DND-41 (cell line): Measurements from ENCODE around the gene DOCK3.

ENCODE experiments used
- ATAC-seq: fragments of 200-7000 bp; cut with Tn5 transposase; 3 replicates; pipeline ENCODE4 v1.9.1; 2021; ENCODE audit warnings: low read depth; ENCODE audit not compliant: insufficient read depth
- DNase-seq: peaks from one replicate; pipeline ENCODE4 v3.0.0-alpha.2; 2020
- H2AFZ ChIP-seq: 2 replicates; pipeline ENCODE4 v1.6.0; 2012; ENCODE audit warnings: low read depth, low read length
- H3K27ac ChIP-seq: 2 replicates; pipeline ENCODE4 v1.5.1; 2012; ENCODE audit warnings: low read length, inconsistent platforms
- H3K27me3 ChIP-seq: fragments of 200-600 bp; sonication (generic); 2 replicates; pipeline ENCODE4 v1.6.0; 2012; ENCODE audit warnings: low read length, mild to moderate bottlenecking, inconsistent platforms; ENCODE audit not compliant: insufficient read depth, poor library complexity
- H3K36me3 ChIP-seq: 2 replicates; pipeline ENCODE4 v1.5.1; 2012; ENCODE audit warnings: low read length, inconsistent platforms; ENCODE audit not compliant: insufficient read depth
- H3K4me1 ChIP-seq: 2 replicates; pipeline ENCODE4 v1.5.1; 2012; ENCODE audit warnings: mild to moderate bottlenecking, low read length; ENCODE audit not compliant: insufficient read depth
- H3K4me2 ChIP-seq: 2 replicates; pipeline ENCODE4 v1.6.0; 2012; ENCODE audit warnings: mild to moderate bottlenecking, moderate library complexity, low read length, inconsistent platforms; ENCODE audit not compliant: insufficient read depth
- H3K4me3 ChIP-seq, 2 experiments: fragments of 200-600 bp in 1 of 2; shearing (Covaris generic) in 1 of 2; 2 replicates each; pipeline ENCODE4 v1.5.1; 2012 to 2016; ENCODE audit warnings: inconsistent platforms in 2 of 2, low read length in 2 of 2, mild to moderate bottlenecking in 2 of 2, low read depth in 1 of 2, moderate library complexity in 1 of 2
- H3K79me2 ChIP-seq: 2 replicates; pipeline ENCODE4 v1.6.0; 2012; ENCODE audit warnings: low read length, inconsistent platforms; ENCODE audit not compliant: insufficient read depth
- H3K9ac ChIP-seq: 2 replicates; pipeline ENCODE4 v1.6.0; 2012; ENCODE audit warnings: low read depth, mild to moderate bottlenecking, inconsistent platforms, low read length, moderate library complexity
- H3K9me3 ChIP-seq: 2 replicates; pipeline ENCODE4 v1.5.1; 2012; ENCODE audit warnings: low read length, moderate library complexity, mild to moderate bottlenecking, inconsistent platforms; ENCODE audit not compliant: insufficient read depth, severe bottlenecking
- H4K20me1 ChIP-seq: 2 replicates; pipeline ENCODE4 v1.6.0; 2012; ENCODE audit warnings: low read length; ENCODE audit not compliant: insufficient read depth
- CTCF ChIP-seq: IDR thresholded peaks from 2 replicates; pipeline ENCODE4 v1.5.1; 2012; ENCODE audit warnings: borderline replicate concordance, low read length, moderate library complexity, mild to moderate bottlenecking; ENCODE audit not compliant: poor library complexity, severe bottlenecking; ENCODE audit errors: extremely low read depth
- EZH2 ChIP-seq: IDR thresholded peaks from 3 replicates; pipeline ENCODE4 v1.6.1; 2012; ENCODE audit warnings: borderline replicate concordance, low read depth, mild to moderate bottlenecking, moderate library complexity, low read length, inconsistent platforms; ENCODE audit not compliant: severe bottlenecking

Gene DOCK3

GRCh38 chr3:50666837-50667236 is 7.9 kb upstream of the DOCK3 start:
- Histone ChIP-seq H3K27ac (no peak overlapping the region), H4K20me1 (no peaks in the 10 kb centered on the region), H3K4me3 (no peak overlapping the region), H3K9ac (no peak overlapping the region), H3K79me2 (no peaks in the 10 kb centered on the region), H3K27me3 (no peaks in the 10 kb centered on the region), H3K36me3 (no peaks in the 10 kb centered on the region), H2AFZ (no peak overlapping the region), H3K4me2 (no peak overlapping the region), H3K4me1 (no peaks in the 10 kb centered on the region), H3K9me3 (no peaks in the 10 kb centered on the region)
- no peak for ATAC-seq
- no peak for DNase-seq
- TF ChIP-seq CTCF = no peak
- no peak for TF ChIP-seq EZH2

- DNase-seq (no peak), ATAC-seq (no peak)
- no peak overlapping the region for H3K4me2 ChIP-seq
- no peak overlapping the region for H3K27ac ChIP-seq
- H4K20me1 ChIP-seq = no peaks in the 10 kb centered on the region
- H3K4me1 ChIP-seq = no peaks in the 10 kb centered on the region
- no peak overlapping the region for H3K9ac ChIP-seq
- H2AFZ ChIP-seq = no peak overlapping the region
- H3K36me3 ChIP-seq = no peaks in the 10 kb centered on the region
- H3K79me2 ChIP-seq = no peaks in the 10 kb centered on the region
- no peaks in the 10 kb centered on the region for H3K9me3 ChIP-seq
- peaks cover 34% of the 10 kb centered on the region for H3K27me3 ChIP-seq
- TF ChIP-seq CTCF (no peak), EZH2 (no peak)
- no peak overlapping the region for H3K4me3 ChIP-seq
These were observed 3.4 kb upstream of the DOCK3 start for GRCh38 chr3:50671331-50671730.

- Histone ChIP-seq H3K9ac (no peak overlapping the region), H3K4me1 (no peaks in the 10 kb centered on the region), H3K79me2 (no peaks in the 10 kb centered on the region), H2AFZ (no peak overlapping the region), H4K20me1 (no peaks in the 10 kb centered on the region), H3K36me3 (no peaks in the 10 kb centered on the region), H3K4me3 (no peak overlapping the region), H3K9me3 (no peaks in the 10 kb centered on the region), H3K27ac (no peak overlapping the region), H3K4me2 (no peak overlapping the region), H3K27me3 (peaks cover 45% of the 10 kb centered on the region)
- DNase-seq (no peak), ATAC-seq (no peak)
- no peak for TF ChIP-seq EZH2
- TF ChIP-seq CTCF = no peak
These were observed 2.1 kb upstream of the DOCK3 start for GRCh38 chr3:50672656-50673055.

- no peaks in the 10 kb centered on the region for H3K79me2 ChIP-seq
- no peak overlapping the region for H2AFZ ChIP-seq
- no peaks in the 10 kb centered on the region for H3K9me3 ChIP-seq
- no peak overlapping the region for H3K9ac ChIP-seq
- TF ChIP-seq CTCF = no peak
- no peak for TF ChIP-seq EZH2
- H3K27me3 ChIP-seq = peaks cover 53% of the 10 kb centered on the region
- no peaks in the 10 kb centered on the region for H3K36me3 ChIP-seq
- no peaks in the 10 kb centered on the region for H3K4me1 ChIP-seq
- no peaks in the 10 kb centered on the region for H4K20me1 ChIP-seq
- H3K4me3 ChIP-seq = no peak overlapping the region
- no peak for ATAC-seq
- no peak for DNase-seq
- H3K27ac ChIP-seq = no peak overlapping the region
- H3K4me2 ChIP-seq = no peak overlapping the region
These were observed 796 bp upstream of the DOCK3 start for GRCh38 chr3:50673931-50674330.
